Motor neuron (in vitro differentiated cells): ENCODE measurements around the gene ZNRF4. TPM values are rescaled to one million over a fixed set of nuclear protein-coding genes. Genes with fewer than 3 reads are reported as not detected.
"Not testable (repeated sequence)": the region's sequence is repeated elsewhere in the genome, so short reads cannot be mapped to it uniquely, and the experiment has no call there.

ENCODE experiments used
- ATAC-seq, 8 experiments: fragments of 200-7000 bp; cut with Tn5 transposase; replicated peaks in 6 of 8; 2 replicates each; pipeline ENCODE4 v1.8.0; 2021; ENCODE audit warnings: mild to moderate bottlenecking in 8 of 8, moderate library complexity in 8 of 8
- H3K27ac ChIP-seq, 2 donors: fragments of 250-450 bp; sonication (Bioruptor Pico); 2 replicates each; pipeline ENCODE4 v1.9.0; 2021; ENCODE audit warnings: antibody characterized with exemption in 2 of 2, mild to moderate bottlenecking in 2 of 2, moderate library complexity in 1 of 2
- H3K4me1 ChIP-seq, 2 donors: fragments of 250-450 bp; sonication (Bioruptor Pico); replicated peaks in 1 of 2; 2 replicates each; pipeline ENCODE4 v1.6.1; 2021; ENCODE audit warnings: antibody characterized with exemption in 2 of 2, mild to moderate bottlenecking in 2 of 2, moderate library complexity in 1 of 2
- H3K4me3 ChIP-seq, 5 donors: fragments of 250-450 bp; sonication (Bioruptor Pico); 2 replicates each; pipeline ENCODE4 v1.9.0; 2021; ENCODE audit warnings: antibody characterized with exemption in 5 of 5, mild to moderate bottlenecking in 5 of 5, moderate library complexity in 4 of 5
- WGBS, 10 experiments: fragments of 450-650 bp; shearing (Covaris generic); methylation state at CpG; one replicate each; pipeline ENCODE4 v1.0.0; 2022; 5-methylcytosine and 5-hydroxymethylcytosine counted together
- in situ Hi-C, 9 experiments: fragments of 400-800 bp; cut with MboI; loops; one replicate each; pipeline ENCODE4 v1.15.0; 2021; ENCODE audit warnings: low sequenced_read_pairs in 9 of 9, low pct_unique_long_range_greater_than_20kb in 2 of 9; ENCODE audit not compliant: unreplicated experiment in 9 of 9
- total RNA-seq, 8 experiments: library from RNA; unstranded; fragments of 300-600 nt; gene quantifications; 2 replicates each; pipeline versions ENCODE4 v1.2.3 to v1.2.4, GENCODE V29; 2022

The ZNRF4 gene
- total RNA-seq, 8 experiments from 2014 or later = 0.11 to 0.29 (median 0.19) TPM; not detected in 4

- no peak overlapping the region for H3K4me3 ChIP-seq
- peak overlapping the region in 1 of 2 donors; percentile 40 for H3K27ac ChIP-seq
- 7 to 100% (median 42%) methylated on average over 2 to 5 of the region's 13 CpGs; no CpG with 5 or more reads in 3 of the 10 experiments for WGBS, 10 experiments
- in situ Hi-C loops = no loop called here
- peak in 7 of 8 experiments; percentile 35 to 80 (median 53) for ATAC-seq
- peaks cover 10% of the 10 kb centered on the region in 2 donors for H3K4me1 ChIP-seq
Measured at GRCh38 chr19:5484398-5485285, 29.4 kb downstream of the ZNRF4 start.

GRCh38 chr19:5485286-5485636 is 30.0 kb downstream of the ZNRF4 start:
- no peak for ATAC-seq
- in situ Hi-C loops = no loop called here
- Histone ChIP-seq H3K4me1 (peaks cover 8 to 12% of the 10 kb centered on the region in 2 donors), H3K4me3 (no peak overlapping the region), H3K27ac (no peak overlapping the region)
- WGBS, 10 experiments = 25 to 100% (median 82%) methylated on average over 1 to 3 of the region's 3 CpGs; no CpG with 5 or more reads in 3 of the 10 experiments

GRCh38 chr19:5485658-5486057 is 30.4 kb downstream of the ZNRF4 start:
- H3K27ac ChIP-seq, ATAC-seq, H3K4me3 ChIP-seq, in situ Hi-C loops: not testable (repeated sequence)
- WGBS, 10 experiments = 80 to 100% (median 82%) methylated on average over 1 to 3 of the region's 4 CpGs; no CpG with 5 or more reads in 7 of the 10 experiments
- H3K4me1 ChIP-seq = peaks cover 7 to 10% of the 10 kb centered on the region in 2 donors

- no peak for ATAC-seq
- in situ Hi-C loops = no loop called here
- H3K4me3 ChIP-seq = no peak overlapping the region
- 0 to 100% (median 76%) methylated on average over 1 to 6 of the region's 7 CpGs; no CpG with 5 or more reads in 1 of the 10 experiments for WGBS, 10 experiments
- H3K4me1 ChIP-seq = peaks cover 7 to 15% of the 10 kb centered on the region in 2 donors
- H3K27ac ChIP-seq = no peak overlapping the region
Measured at GRCh38 chr19:5487222-5487621, 32.0 kb downstream of the ZNRF4 start.

DNA sequence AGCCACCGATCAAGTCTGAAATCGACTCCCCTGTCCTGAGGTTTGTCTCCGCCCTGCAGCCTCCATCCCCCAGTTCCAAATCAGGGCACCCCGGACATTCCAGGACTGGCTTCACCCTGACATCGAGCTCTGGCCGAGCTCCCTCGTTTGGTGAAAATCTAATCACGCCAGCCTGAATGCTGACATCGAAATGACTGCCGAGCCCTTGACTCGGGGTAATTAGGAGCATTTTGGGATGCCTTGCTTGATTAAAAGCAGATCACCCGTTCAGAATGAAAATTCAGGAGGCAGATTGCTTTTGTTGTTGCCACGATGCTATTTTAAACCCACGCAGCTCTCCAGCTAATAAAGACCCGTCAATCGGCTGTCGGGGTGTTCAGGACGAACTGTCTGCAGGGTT is 34.3 kb downstream of the ZNRF4 start:
- no peak overlapping the region for H3K4me3 ChIP-seq
- ATAC-seq = no peak
- no peak overlapping the region for H3K27ac ChIP-seq
- in situ Hi-C loops = no loop called here
- 0 to 100% (median 63%) methylated on average over 1 to 14 of the region's 18 CpGs; no CpG with 5 or more reads in 3 of the 10 experiments for WGBS, 10 experiments
- H3K4me1 ChIP-seq = peaks cover 13 to 24% of the 10 kb centered on the region in 2 donors

- Histone ChIP-seq H3K4me1 (peaks cover 14 to 30% of the 10 kb centered on the region in 2 donors), H3K27ac (no peak overlapping the region), H3K4me3 (no peak overlapping the region)
- no peak for ATAC-seq
- in situ Hi-C loops = no loop called here
- 60 to 96% (median 84%) methylated on average over 1 to 10 of the region's 12 CpGs; no CpG with 5 or more reads in 5 of the 10 experiments for WGBS, 10 experiments
Measured at GRCh38 chr19:5491565-5491964, 36.3 kb downstream of the ZNRF4 start.

- no peak overlapping the region for H3K4me3 ChIP-seq
- ATAC-seq = no peak
- in situ Hi-C loops = no loop called here
- WGBS, 10 experiments = 33 to 100% (median 90%) methylated on average over 1 to 3 of the region's 8 CpGs; no CpG with 5 or more reads in 5 of the 10 experiments
- H3K27ac ChIP-seq = peak overlapping the region; percentile 14 to 77
- peaks cover 14 to 30% of the 10 kb centered on the region in 2 donors for H3K4me1 ChIP-seq
Measured at GRCh38 chr19:5492281-5492634, 37.0 kb downstream of the ZNRF4 start.

GRCh38 chr19:5492635-5493409 is 37.6 kb downstream of the ZNRF4 start:
- 0 to 60% (median 45%) methylated on average over 1 to 6 of the region's 31 CpGs; no CpG with 5 or more reads in 5 of the 10 experiments for WGBS, 10 experiments
- ATAC-seq = peak in 5 of 8 experiments; percentile 60 to 82 (median 72)
- H3K4me3 ChIP-seq = no peak overlapping the region
- H3K27ac ChIP-seq = peak overlapping the region; percentile 14 to 77
- peaks cover 14 to 30% of the 10 kb centered on the region in 2 donors for H3K4me1 ChIP-seq
- in situ Hi-C loops = no loop called here

DNA sequence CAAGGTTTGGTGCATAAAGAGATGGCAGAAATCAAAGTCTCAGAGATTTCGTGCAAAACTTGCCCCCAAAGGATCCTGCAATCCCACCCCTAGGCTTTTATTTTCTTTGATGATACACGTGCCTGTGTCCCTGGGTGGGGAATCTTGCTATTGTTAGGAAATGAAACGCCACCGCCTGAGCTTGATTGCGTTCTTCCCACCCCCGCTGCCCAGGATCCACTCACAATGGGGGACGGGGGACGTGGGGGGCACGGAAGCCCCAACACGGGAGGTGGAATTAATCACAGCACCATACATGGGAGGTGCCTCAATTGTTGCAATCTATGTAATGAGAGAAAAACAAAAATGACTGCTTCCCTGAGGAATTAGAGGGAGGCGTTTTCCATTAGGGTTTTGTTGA is 39.6 kb downstream of the ZNRF4 start:
- Histone ChIP-seq H3K27ac (peak overlapping the region in 1 of 2 donors; percentile 41), H3K4me3 (no peak overlapping the region), H3K4me1 (peaks cover 21 to 34% of the 10 kb centered on the region in 2 donors)
- ATAC-seq = no peak
- WGBS, 10 experiments = 0 to 43% (median 13%) methylated on average over 1 to 3 of the region's 11 CpGs; no CpG with 5 or more reads in 3 of the 10 experiments
- in situ Hi-C loops = no loop called here

DNA sequence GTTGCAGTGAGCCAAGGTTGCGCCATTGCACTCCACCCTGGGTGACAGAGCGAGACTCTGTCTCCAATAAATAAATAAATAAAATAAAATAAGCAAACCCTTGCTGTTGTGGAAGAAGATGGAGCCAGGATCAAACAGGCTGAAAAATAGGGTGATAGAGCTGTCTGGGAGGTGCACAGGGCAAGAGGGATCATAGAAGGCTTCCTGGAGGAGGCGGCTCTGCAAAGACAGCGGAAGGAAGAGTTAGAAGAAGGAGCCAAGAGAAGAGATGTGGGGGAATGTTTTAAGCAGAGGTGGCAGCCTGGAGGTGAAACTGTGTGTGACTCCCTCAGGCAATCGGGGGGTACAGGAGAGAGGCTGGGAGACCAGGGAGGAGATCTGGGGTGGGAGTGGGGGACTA is 40.6 kb downstream of the ZNRF4 start:
- WGBS, 10 experiments = 40 to 100% (median 98%) methylated on average over 1 to 4 of the region's 5 CpGs; no CpG with 5 or more reads in 4 of the 10 experiments
- no peak for ATAC-seq
- in situ Hi-C loops = no loop called here

DNA sequence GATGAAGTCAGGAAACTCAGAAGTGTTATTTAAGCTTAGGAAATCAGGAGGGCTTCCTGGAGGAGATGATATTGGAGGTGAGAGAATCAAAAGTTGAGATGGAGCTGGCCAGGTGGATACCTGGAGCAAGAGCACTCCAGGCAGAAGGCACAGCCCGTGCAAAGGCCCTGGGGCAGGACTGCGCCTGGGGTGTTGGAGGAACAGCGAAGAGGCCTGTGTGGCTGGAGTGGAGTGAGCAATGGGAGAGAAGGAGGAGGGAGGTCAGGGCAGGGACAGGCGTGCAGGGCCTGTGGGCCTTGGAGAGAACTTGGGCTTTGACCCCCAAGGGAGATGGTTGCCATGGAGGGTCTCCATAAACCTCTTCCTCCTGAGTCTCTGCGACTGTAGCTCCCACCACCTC is 42.1 kb downstream of the ZNRF4 start:
- in situ Hi-C loops = no loop called here
- WGBS, 10 experiments = 48 to 100% (median 92%) methylated on average over 1 to 4 of the region's 5 CpGs; no CpG with 5 or more reads in 4 of the 10 experiments
- H3K4me3 ChIP-seq = no peak overlapping the region
- H3K27ac ChIP-seq = no peak overlapping the region
- ATAC-seq = no peak
- peaks cover 21 to 25% of the 10 kb centered on the region in 2 donors for H3K4me1 ChIP-seq

More for the DNA sequence above, 40.6 kb downstream of the ZNRF4 start:
- peaks cover 21 to 30% of the 10 kb centered on the region in 2 donors for H3K4me1 ChIP-seq
- no peak overlapping the region for H3K4me3 ChIP-seq
- H3K27ac ChIP-seq = no peak overlapping the region

DNA sequence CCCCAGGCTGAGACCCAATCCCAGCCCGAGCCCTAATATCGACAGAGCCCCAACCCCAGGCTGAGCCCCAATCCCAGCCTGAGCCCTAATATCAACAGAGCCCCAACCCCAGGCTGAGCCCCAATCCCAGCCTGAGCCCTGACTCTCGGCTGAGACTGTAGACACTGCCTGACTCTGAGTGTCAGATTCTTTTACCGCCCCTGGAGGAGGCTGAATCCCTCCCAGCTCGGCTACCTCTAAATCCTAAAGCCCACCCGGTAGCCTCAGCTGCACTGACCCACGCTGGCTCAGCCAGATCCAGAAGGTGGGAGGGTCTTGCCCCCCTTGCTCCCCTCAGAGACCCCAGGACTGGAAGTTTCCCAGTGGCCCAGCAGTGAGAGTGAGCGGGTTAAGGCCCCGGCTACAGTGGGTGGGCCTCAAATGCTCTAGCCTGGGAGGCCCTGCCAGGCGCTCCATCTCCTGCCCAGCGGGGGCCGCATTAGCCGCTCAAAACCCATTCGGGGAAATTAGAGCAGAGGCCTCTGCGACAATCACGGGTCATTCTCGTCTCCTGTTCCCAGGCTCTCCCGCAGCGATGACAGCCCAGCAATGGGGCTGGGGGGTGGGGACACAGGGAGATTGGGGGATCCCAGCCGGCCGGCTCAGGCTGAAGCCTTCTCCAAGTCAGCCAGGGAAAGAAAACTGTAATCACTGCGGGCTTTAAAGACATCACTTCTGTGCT is 43.8 kb downstream of the ZNRF4 start:
- peak in 5 of 8 experiments; percentile 80 to 90 (median 85) for ATAC-seq
- Histone ChIP-seq H3K4me3 (no peak overlapping the region), H3K4me1 (peaks cover 11 to 15% of the 10 kb centered on the region in 2 donors), H3K27ac (peak overlapping the region; percentile 77 to 83)
- in situ Hi-C loops = no loop called here
- 20 to 60% (median 40%) methylated on average over 1 to 2 of the region's 22 CpGs; no CpG with 5 or more reads in 5 of the 10 experiments for WGBS, 10 experiments
